Stimulated activated CD4-positive, alpha-beta T cell treated with anti-CD3 and anti-CD28 coated beads, Interleukin-4, amount 100 ng/mL, for 48 hours (primary cell): Measurements from ENCODE around the gene ACACA.

Experiments
- DNase-seq, 2 donors: peaks; one replicate each; pipeline ENCODE4 v3.0.0-alpha.2; 2020; ENCODE audit warnings: low read depth in 2 of 2

ACACA gene

GRCh38 chr17:37231887-37232286, 174.7 kb downstream of the ACACA start:
- DNase-seq, result no peak

- DNase-seq, result no peak
These were observed 176.0 kb downstream of the ACACA start for GRCh38 chr17:37230633-37231032.

DNA sequence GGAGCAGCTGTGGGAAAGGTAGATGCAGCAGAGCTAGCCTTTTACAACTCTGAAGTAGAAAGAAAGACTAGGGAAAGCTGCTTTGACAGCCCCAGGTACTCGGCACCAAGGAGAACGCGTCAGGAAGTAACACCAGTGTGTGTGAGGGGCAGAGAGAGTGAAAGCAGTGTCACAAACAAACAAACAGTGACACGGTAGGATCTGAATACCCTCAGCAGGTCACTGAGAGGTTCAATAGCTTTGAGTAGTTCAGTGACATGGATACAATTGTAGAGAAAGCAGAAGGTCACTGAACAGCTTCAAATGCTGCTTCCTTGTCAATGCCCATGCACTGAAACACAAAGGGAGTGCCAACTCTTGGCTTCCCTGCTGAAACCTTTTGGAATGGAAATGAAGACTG, 181.2 kb downstream of the ACACA start:
- DNase-seq, result no peak

GRCh38 chr17:37221865-37222264, 184.8 kb downstream of the ACACA start:
- DNase-seq, result no peak

DNA sequence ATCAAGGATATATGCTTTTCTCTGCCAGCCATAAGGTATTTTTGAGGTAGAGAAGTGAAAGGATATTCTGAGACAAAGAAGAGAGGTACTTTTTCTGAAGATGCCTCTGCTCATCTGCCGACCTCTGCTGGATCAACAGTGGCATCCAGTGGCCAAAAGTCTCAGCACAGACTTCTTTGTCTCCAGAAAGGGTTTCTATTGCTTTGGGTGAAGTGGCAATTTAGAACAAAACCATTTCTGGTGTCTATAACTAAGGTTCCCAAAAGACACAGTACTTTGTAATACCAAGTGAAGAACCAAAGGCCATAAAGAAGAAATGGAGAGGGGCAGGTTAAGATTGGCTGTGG, 186.1 kb downstream of the ACACA start:
- DNase-seq, result no peak

DNA sequence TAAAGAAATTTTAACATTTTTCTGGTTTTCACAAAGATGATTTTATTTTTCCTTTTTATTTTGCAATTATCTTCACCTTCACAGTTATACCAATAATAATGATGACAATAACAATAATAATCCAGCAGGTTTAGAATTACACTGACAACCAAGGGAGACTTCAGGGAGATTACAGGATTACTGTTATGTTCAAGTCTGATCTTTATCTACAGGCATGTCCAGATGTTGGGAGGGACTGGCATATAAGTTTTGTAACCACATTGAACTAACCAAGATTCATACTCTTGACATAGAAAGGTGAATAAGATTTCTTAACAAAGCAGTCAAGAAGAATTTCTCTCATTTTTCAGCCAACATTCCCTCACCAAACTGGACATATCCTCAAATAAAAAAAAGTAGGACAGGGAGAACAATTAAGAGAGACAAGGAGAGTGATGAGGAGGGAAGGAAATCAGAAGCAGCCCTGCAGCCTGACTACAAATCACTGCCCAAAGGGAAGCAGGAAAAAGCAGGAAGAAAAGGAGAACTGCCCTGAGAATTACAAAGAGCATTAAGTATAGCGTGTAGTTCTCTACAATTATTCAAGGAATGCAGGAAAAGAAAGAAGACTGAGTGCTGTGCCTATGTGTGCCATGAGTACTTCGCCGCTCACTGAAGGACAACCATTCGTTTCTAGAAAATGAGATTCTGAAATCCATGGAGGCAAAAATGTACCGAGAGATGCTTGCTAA, 186.6 kb downstream of the ACACA start:
- DNase-seq, result no peak

DNA sequence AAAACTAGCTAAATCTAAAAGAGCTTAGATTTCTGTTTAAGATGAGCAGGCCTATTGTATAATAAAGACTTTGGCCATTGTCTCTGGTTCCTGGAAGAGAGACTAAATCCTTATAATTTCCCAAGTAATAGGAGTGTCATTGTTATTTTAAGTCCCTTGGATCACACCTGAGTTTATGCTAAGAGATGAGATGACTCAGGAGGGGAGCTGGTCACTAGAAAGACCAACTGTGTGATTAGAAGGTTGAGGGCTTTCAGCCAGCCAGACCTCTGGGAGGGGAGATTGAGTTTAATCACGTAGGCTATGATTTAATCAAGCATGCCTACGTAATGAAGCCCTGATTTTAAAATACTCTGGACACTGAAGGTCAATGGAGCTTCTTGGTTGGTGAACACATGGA, 187.8 kb downstream of the ACACA start:
- DNase-seq, result no peak

DNA sequence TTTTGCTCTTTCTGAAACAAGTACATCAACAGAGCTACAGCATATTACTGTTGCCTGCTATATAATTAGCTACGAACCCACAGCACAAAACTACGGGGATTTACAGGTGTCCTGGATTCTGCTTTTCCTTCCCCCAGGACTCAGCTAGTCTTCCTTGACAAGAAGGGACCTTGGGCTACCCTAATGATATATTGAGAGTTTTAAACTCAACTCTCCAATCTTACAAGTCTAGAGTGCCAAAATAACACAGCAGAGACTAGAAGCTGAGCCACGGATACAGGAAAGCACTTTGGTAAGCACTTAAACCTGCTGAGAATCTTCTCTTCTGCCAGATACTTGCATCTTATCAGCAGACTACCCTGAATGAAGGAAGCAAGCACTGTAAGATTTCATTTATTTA, 192.2 kb downstream of the ACACA start:
- DNase-seq, result no peak

GRCh38 chr17:37213927-37214326, 192.7 kb downstream of the ACACA start:
- DNase-seq, result no peak

GRCh38 chr17:37212179-37212578, 194.5 kb downstream of the ACACA start:
- no peak for DNase-seq

DNA sequence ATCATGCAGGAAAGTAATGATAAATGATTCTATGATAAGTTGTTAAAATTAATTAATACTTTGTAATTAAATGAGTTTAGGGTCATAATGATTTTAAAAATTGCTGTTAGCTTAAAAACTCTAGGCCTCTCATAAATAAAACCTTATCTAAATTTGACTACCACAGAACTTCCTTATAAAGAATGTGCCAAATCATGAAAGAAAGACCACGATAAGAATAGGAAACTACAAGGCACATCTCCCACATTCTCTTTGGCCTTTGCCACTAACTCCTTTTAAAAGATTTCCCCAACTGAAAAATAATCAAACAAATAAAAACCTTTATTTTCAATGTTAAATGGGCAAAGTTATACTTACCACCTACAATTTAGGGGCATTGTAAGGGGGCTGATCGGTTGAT, 195.5 kb downstream of the ACACA start:
- no peak for DNase-seq

GRCh38 chr17:37207103-37207502, 199.5 kb downstream of the ACACA start:
- DNase-seq, result no peak

GRCh38 chr17:37206299-37206698, 200.3 kb downstream of the ACACA start:
- DNase-seq, result no peak

DNA sequence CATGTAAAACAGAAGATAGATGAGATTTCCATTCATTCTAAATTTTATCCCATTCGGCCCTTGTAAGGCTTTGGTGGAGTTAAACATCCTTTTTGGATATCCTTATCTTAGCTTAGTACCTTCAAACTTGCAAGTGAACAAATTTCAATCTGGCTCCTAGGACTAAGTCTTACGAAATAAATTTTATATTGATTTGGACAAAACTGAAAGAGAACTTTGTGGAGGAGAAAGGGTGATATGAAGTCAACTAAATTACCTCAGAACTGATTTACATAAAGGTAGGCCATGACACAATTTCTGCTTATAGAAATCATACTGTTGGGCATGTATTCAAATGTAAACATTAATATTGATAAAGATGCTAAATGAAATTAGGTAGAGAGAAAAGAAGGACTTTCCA, 206.1 kb downstream of the ACACA start:
- DNase-seq, result no peak

GRCh38 chr17:37197336-37197735, 209.3 kb downstream of the ACACA start:
- DNase-seq, result no peak

DNA sequence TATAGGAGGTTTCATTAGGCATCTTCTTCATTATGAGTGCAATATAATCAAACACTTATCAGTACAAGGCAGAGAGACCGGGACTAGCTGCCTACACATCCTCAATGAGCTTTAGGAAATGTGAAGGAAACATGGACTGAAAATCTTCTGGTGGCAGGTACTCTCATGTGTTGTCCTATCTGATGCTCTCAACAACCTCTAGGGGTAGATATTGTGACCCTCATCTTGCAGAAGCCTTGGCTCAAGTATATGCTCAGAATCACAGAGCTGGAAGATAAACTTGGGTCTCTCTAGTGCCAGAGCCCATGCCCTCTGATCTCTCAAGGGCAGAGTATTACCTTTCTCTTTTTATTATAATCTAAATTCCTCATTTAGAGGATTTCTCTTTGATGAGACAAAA, 212.4 kb downstream of the ACACA start:
- no peak for DNase-seq

DNA sequence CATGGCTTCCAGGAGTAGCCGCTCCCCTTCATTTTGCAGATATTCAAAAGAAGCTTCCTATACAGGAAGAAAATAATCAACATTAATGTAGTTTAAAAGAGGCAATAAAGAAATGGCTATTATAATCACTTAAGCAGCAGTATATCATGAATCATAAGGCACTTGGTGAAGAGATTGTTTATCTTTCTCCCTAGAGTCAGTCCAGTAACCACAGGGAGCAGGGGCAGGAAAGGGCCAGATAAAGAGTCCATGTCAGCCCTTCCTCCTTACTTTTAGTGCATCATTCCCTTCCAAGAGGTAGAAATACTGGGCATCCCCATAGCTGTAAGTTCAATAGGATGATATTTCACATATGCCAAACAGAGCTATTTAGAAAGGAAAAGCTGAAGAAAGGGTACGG, 215.4 kb downstream of the ACACA start:
- no peak for DNase-seq

GRCh38 chr17:37190493-37190892, 216.1 kb downstream of the ACACA start:
- DNase-seq, result no peak

GRCh38 chr17:37188157-37188556, 218.5 kb downstream of the ACACA start:
- no peak for DNase-seq

DNA sequence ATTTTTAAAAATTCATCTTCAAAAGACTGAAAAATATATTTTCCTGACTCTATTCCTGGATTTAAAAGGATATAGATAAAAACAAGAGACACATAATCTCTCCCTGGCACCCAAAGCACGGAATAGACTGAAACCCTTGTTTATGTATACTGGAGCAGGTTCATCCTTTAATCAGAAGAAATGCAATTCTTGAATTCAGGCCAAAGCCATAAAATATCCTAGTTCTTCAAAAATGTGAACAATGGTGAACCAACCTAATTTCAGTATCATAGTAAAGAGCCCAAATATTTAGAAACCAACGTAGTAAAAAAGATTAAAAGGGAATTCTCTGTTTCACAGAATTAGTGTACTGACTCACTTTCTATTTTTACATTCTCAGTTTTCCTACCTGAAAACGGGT, 219.4 kb downstream of the ACACA start:
- DNase-seq, result no peak

DNA sequence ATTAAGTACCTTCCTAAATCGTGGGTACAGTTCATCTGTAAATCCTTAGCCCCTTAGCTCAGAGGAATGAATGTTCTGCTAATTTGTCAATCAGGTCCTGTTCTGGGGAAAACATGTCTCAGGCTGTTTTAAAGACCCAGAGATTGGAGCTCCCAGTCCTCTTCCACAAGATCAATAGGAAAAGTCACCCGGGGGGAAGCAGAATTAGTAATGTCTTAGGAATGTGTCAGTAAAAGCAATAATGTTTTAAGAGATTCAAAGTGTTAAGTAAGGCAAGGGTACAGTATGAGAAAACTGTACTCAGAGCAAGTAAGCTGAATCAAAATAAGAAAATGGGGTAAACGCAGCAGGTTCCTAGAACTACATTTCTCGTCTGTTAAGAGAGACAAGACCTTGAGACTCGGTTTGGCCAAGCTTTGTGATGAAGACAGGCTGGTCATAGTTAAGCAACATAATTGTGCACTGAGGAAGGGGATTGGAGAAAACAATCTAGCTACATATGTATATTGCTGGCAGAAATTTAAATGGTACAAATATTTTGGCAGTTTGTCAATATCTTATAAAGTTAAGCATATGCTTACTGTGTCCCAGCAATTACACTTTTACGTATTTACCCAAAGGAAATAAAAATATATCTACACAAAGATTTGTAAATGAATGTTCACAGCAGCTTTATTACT, 223.7 kb downstream of the ACACA start:
- no peak for DNase-seq

DNA sequence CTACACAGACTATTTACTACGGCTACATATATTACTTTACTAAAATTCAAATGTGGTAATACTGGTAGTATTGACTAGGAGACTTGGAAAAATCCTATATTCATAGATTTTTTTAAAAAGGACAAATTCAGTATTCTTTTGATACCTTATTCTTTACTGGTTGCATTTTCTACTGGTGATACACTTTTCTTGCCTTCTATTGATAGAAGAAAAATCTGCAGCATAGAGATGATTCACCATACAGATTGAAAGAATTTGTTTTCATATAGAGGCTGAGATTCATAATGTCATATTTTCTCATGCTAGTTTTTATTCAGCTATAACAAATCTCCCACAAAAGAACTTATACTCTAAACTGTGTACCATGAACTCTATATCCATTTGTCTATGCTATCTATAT, 226.3 kb downstream of the ACACA start:
- DNase-seq, result no peak

GRCh38 chr17:37179893-37180292, 226.7 kb downstream of the ACACA start:
- no peak for DNase-seq
